ENCODE data around the gene DNAH1.

The DNAH1 gene

DNA sequence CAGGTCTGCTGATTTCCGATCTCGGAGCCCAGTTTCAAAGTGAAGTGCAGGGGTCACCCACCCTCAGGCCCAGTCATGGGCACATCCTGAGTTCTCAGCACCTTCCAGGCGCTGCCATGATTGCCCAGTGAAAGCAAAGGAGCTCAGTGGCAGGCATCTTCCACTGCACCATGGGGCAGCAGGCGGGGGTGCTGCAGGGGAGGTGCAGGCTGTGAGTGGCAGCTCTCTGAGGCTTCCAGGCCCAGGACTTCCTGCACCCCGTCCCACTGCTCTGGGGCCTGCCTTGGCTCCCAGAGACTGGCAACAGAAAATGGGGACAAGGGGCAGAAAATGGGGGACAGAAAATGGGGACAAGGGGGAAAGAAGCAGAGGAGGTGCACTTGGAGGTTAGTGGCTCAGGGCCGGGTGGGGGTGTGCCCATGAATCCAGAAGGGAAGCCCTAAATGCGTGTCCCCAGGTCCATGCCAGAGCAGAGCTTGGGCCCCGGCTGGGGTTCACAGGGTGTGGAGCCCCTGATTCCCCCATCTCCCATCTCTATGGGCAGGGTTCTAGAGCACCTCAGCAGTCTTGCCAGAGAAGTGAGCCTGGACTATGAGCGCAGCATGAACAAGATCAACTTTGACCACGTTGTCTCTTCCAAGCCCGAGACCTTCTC lies 28.0 kb downstream of the DNAH1 start:
- Histone ChIP-seq H3K9ac (ENCODE audit: low read length) (no peak overlapping the region), H3K4me1 (ENCODE audit: control insufficient read depth, insufficient read depth, low read length) (no peaks in the 10 kb centered on the region), H3K9me3 (ENCODE audit: control insufficient read depth, insufficient read depth, low read depth, low read length) (no peaks in the 10 kb centered on the region)

DNA sequence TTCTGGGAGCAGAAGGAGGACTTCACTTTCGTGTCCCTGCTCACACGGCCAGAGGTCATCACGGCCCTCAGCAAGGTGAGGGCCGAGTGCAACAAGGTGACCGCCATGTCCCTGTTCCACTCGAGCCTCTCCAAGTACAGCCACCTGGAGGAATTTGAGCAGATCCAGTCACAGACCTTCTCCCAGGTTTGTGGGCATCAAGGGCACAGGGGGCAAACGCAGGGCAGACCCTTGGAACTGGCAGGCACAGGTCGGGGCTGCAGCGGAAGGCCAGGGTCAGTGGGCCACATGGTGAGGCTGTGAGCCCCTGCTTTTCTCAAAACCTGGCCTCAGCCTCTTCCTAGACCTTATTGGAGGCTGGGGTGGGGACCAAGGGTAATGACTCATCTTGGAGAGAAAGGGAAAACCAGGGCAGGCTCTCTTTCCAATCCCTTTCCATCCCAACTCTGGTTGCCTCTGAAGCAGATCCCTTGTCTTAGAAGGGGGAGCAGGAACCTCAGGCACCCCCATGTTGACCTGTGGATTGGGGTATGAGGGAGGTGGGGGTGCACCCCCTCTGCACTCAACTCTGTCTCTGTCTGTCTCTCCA lies 29.5 kb downstream of the DNAH1 start:
- H3K27ac ChIP-seq (ENCODE audit: low read depth, low read length) = no peak overlapping the region
- no peaks in the 10 kb centered on the region for H3K36me3 ChIP-seq (ENCODE audit: control insufficient read depth, insufficient read depth, low read length)
- H3K4me3 ChIP-seq (ENCODE audit: low read depth, low read length) = no peak overlapping the region
- H3K9ac ChIP-seq (ENCODE audit: low read length) = no peak overlapping the region
- H3K27me3 ChIP-seq (ENCODE audit: control insufficient read depth, insufficient read depth, low read length) = no peaks in the 10 kb centered on the region
- no peaks in the 10 kb centered on the region for H3K4me1 ChIP-seq (ENCODE audit: control insufficient read depth, insufficient read depth, low read length)
- H3K9me3 ChIP-seq (ENCODE audit: control insufficient read depth, insufficient read depth, low read depth, low read length) = no peaks in the 10 kb centered on the region

More for the DNA sequence above, 28.0 kb downstream of the DNAH1 start:
- H3K36me3 ChIP-seq (ENCODE audit: control insufficient read depth, insufficient read depth, low read length) = no peaks in the 10 kb centered on the region
- no peaks in the 10 kb centered on the region for H3K27me3 ChIP-seq (ENCODE audit: control insufficient read depth, insufficient read depth, low read length)
- H3K27ac ChIP-seq (ENCODE audit: low read depth, low read length) = no peak overlapping the region
- H3K4me3 ChIP-seq (ENCODE audit: low read depth, low read length) = no peak overlapping the region

DNA sequence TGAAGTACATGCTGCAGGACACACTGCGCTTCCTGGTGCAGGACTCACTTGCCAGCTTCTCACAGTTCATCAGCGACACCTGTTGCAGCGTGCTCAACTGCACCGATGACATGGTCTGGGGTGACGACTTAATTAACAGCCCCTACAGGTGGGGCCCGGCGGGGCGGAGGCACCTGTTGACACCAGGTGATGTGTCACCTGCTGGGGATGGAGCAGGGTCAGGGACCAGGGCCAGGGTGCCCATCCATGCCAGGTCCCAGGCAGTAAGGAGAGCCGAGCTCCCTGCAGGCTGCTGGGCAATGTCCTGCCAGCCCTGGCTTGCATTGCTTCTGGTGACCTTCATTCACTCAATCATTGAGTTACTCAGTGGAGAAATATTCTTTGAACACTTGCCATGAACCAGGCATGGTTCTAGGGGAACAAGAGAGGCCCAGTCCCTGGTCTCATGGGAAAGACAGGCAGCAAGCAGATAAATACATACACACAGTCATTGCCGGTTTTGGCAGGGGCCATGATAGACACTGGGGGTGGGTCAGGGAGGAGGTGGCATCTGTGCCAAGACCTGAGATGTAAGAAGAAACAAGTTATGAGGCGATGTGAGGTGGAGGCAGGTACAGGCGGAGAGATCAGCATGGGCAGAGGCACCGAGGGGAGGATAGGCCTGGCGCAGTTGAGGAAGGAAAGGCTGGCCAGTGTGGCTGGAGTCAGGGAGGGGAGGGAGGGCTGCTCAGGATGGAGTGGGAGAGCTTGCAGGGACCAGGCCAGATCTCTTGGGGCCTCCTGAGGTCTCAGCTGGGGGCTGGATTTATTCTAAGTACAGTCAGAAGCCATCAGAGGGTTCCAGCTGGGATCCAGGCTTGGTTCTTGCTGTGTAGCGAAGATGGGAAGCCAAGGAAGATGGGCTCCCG lies 30.8 kb downstream of the DNAH1 start:
- Histone ChIP-seq H3K27ac (ENCODE audit: low read depth, low read length) (no peak overlapping the region), H3K9ac (ENCODE audit: low read length) (no peak overlapping the region), H3K36me3 (ENCODE audit: control insufficient read depth, insufficient read depth, low read length) (no peaks in the 10 kb centered on the region), H3K4me3 (ENCODE audit: low read depth, low read length) (no peak overlapping the region), H3K9me3 (ENCODE audit: control insufficient read depth, insufficient read depth, low read depth, low read length) (no peaks in the 10 kb centered on the region), H3K4me1 (ENCODE audit: control insufficient read depth, insufficient read depth, low read length) (no peaks in the 10 kb centered on the region), H3K27me3 (ENCODE audit: control insufficient read depth, insufficient read depth, low read length) (no peaks in the 10 kb centered on the region)

DNA sequence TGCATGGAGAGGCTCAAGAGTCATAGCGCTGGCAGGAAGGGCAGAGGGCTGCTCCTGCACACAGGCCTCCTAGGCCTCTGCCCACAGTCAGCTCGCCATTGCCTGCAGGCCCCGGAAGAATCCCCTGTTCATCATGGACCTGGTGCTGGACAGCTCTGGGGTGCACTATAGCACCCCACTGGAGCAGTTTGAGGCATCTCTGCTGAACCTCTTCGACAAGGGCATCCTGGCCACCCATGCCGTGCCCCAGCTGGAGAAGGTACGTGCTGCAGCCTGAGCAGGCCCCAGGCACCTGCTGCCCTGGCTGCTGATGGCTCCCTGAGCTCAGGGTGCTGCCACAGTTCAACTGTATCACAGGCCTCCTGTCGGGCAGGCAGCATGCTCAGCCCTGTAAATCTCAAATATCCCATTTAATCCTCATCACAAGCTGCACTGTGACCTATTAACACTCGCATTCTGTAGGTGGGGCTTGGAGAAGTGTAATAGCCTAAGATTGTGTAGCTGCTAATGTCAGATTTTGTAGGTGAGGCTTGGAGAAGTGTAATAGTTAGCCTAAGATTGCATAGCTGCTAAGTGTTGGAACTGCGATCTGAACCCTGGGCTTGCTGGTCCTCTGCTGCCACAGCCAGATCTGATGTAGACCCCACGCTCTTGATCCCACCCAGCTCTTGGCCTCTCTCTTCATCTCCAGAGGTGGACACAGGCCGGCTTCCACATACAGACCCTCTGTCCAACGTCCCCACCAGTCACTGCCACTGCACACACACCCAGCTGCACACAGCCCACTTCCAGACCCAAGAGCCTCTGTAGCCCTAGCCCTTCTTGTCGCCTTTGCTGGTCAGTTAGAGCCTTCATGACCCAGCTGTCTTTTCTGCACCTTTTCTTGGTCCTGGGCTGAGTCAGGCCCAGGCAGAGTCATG lies 31.9 kb downstream of the DNAH1 start:
- H3K4me1 ChIP-seq (ENCODE audit: control insufficient read depth, insufficient read depth, low read length) = peaks cover 3% of the 10 kb centered on the region; the same call in 1 of the 2 replicates
- H3K27ac ChIP-seq (ENCODE audit: low read depth, low read length) = no peak overlapping the region
- no peaks in the 10 kb centered on the region for H3K9me3 ChIP-seq (ENCODE audit: control insufficient read depth, insufficient read depth, low read depth, low read length)
- H3K36me3 ChIP-seq (ENCODE audit: control insufficient read depth, insufficient read depth, low read length) = no peaks in the 10 kb centered on the region
- H3K4me3 ChIP-seq (ENCODE audit: low read depth, low read length) = no peak overlapping the region
- H3K27me3 ChIP-seq (ENCODE audit: control insufficient read depth, insufficient read depth, low read length) = no peaks in the 10 kb centered on the region
- no peak overlapping the region for H3K9ac ChIP-seq (ENCODE audit: low read length)

DNA sequence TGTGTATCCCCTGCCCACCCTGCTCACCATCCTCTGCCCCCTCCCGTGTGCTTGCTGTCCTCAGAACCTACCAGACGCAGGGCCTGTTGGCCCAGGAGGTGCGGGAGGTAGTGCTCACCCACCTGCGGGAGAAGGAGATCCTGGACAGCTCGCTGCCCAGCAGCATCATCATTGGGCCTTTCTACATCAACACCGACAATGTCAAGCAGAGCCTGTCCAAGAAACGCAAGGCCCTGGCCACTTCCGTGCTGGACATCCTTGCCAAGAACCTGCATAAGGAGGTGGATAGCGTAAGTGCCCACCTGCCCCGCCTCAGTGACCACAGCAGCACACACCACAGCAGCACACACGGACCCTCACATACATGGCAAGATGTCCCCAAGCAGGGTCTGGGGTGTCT lies 33.0 kb downstream of the DNAH1 start:
- Histone ChIP-seq H3K9me3 (ENCODE audit: control insufficient read depth, insufficient read depth, low read depth, low read length) (no peaks in the 10 kb centered on the region), H3K27ac (ENCODE audit: low read depth, low read length) (no peak overlapping the region), H3K4me3 (ENCODE audit: low read depth, low read length) (no peak overlapping the region), H3K9ac (ENCODE audit: low read length) (no peak overlapping the region), H3K27me3 (ENCODE audit: control insufficient read depth, insufficient read depth, low read length) (no peaks in the 10 kb centered on the region), H3K36me3 (ENCODE audit: control insufficient read depth, insufficient read depth, low read length) (no peaks in the 10 kb centered on the region), H3K4me1 (ENCODE audit: control insufficient read depth, insufficient read depth, low read length) (peaks cover 3% of the 10 kb centered on the region; the same call in 1 of the 2 replicates)

DNA sequence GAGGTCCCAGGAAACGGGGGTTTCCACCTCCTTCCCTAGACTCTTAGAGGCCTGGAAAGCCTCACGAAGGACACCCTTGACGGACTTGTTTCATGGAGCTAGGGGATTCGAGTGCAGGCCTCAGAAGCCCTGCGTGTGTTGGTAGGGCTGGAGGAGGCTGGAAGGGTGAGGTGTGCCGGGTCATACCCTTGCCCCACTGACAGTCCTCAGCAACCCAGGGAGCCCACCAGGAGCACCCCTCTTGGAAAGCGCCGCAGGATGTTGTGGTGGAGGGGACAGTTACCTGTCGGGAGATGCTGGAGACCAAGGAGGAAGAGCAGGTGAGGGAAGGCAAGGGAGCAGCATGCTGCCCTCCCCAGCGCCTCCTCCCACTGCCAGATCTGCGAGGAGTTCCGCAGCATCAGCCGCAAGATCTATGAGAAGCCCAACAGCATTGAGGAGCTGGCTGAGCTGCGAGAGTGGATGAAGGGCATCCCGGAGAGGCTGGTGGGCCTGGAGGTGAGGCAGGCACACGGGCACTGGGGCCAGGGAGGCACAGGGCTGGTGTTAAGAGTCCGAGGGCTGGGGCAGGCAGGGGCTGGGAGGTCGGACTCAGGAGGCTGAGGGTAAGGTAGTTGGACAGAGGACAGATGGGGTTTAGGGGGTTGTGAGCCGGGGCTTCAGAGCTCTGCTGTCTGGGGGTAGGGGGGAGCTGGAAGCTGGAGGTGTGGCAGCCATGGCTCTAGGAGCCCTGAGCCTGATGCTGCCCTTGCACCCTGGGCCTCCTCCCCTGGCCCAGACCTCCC lies 33.7 kb downstream of the DNAH1 start:
- H3K9me3 ChIP-seq (ENCODE audit: control insufficient read depth, insufficient read depth, low read depth, low read length) = no peaks in the 10 kb centered on the region
- H3K9ac ChIP-seq (ENCODE audit: low read length) = no peak overlapping the region
- H3K27ac ChIP-seq (ENCODE audit: low read depth, low read length) = no peak overlapping the region
- H3K4me3 ChIP-seq (ENCODE audit: low read depth, low read length) = no peak overlapping the region
- H3K4me1 ChIP-seq (ENCODE audit: control insufficient read depth, insufficient read depth, low read length) = peaks cover 3% of the 10 kb centered on the region; the same call in 1 of the 2 replicates
- H3K36me3 ChIP-seq (ENCODE audit: control insufficient read depth, insufficient read depth, low read length) = no peaks in the 10 kb centered on the region
- H3K27me3 ChIP-seq (ENCODE audit: control insufficient read depth, insufficient read depth, low read length) = no peaks in the 10 kb centered on the region

DNA sequence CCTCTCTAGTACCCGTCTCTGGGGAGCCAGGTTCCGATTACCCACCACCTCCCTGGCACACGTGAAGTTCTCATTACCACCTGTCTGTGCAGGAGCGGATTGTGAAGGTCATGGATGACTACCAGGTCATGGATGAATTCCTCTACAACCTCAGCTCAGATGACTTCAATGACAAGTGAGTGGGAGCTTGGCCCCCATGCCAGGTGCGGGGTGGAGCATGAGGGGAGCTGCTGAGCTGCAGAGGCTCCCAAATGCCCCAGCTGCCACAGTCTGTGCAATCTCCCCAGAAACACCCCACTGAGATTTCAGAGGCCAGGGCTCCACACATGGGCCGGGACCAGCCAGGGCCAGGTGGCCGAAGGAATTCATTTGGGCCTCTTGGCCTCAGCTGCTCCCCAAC lies 34.3 kb downstream of the DNAH1 start:
- Histone ChIP-seq H3K9me3 (ENCODE audit: control insufficient read depth, insufficient read depth, low read depth, low read length) (no peaks in the 10 kb centered on the region), H3K27ac (ENCODE audit: low read depth, low read length) (no peak overlapping the region), H3K4me1 (ENCODE audit: control insufficient read depth, insufficient read depth, low read length) (peaks cover 3% of the 10 kb centered on the region; the same call in 1 of the 2 replicates), H3K36me3 (ENCODE audit: control insufficient read depth, insufficient read depth, low read length) (no peaks in the 10 kb centered on the region), H3K9ac (ENCODE audit: low read length) (no peak overlapping the region), H3K4me3 (ENCODE audit: low read depth, low read length) (no peak overlapping the region), H3K27me3 (ENCODE audit: control insufficient read depth, insufficient read depth, low read length) (no peaks in the 10 kb centered on the region)

DNA sequence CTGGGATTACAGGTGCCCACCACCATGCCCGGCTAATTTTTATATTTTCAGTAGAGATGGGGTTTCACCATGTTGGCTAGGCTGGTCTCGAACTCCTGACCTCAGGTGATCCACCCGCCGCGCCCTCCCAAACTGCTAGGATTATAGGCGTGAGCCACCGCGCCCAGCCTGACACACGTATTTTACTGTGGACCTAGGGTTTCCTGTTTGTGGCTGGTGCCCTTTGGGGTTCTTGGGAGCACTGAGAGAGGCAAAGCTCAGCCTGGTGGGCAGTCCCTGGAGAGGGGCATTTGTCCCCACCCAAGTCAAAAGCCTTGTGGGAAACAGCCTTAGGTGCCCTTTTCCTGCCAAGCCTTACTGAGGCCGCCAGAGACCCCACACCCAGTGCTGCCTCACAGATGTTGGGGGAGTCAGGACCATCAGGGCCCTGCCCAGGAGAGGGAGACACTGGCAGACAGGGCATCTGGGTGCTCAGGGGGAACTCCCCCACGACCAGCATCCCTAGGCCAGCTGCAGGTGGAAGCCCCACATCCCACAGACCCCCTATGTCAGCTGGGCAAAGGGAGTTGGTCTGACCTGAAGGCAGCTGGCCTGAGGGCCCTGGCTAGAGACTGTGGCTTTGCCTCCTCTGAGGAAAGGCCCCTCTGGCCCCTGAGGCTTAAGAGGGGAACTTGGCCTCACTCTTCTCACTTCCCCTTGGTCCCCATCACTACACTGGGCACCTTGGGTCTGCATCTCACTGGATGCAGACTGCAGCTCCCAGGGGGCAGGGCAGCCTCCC lies 35.1 kb downstream of the DNAH1 start:
- Histone ChIP-seq H3K4me1 (ENCODE audit: control insufficient read depth, insufficient read depth, low read length) (peaks cover 3% of the 10 kb centered on the region; the same call in 1 of the 2 replicates), H3K4me3 (ENCODE audit: low read depth, low read length) (no peak overlapping the region), H3K36me3 (ENCODE audit: control insufficient read depth, insufficient read depth, low read length) (no peaks in the 10 kb centered on the region), H3K9ac (ENCODE audit: low read length) (no peak overlapping the region), H3K27ac (ENCODE audit: low read depth, low read length) (no peak overlapping the region), H3K27me3 (ENCODE audit: control insufficient read depth, insufficient read depth, low read length) (no peaks in the 10 kb centered on the region), H3K9me3 (ENCODE audit: control insufficient read depth, insufficient read depth, low read depth, low read length) (no peaks in the 10 kb centered on the region)

DNA sequence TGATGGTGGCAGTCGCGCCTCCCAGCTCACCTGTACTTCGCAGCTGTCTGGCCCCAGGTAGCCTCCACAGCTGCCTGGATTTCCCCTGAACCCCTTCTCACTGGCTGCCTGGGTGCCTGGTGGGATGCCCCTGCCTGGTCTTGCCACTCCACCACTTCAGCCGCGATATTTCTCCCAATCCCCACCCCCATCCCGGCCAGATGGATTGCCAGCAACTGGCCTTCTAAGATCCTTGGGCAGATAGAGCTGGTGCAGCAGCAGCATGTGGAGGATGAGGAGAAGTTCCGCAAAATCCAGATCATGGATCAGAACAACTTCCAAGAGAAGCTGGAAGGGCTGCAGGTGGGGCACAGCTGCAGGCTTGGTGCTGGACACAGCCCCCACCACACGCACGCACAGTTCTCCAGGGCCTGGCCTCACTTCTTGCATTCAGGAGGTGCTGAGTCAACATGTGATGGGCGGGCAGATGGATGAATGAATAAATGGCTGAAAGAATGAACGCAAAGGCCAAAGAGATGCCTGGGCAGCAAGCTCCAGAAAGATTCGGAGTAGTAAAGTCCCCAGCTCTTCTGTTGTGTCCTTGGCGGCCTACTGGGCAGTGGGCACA lies 35.7 kb downstream of the DNAH1 start:
- Histone ChIP-seq H3K27ac (ENCODE audit: low read depth, low read length) (no peak overlapping the region), H3K9me3 (ENCODE audit: control insufficient read depth, insufficient read depth, low read depth, low read length) (no peaks in the 10 kb centered on the region), H3K27me3 (ENCODE audit: control insufficient read depth, insufficient read depth, low read length) (no peaks in the 10 kb centered on the region), H3K9ac (ENCODE audit: low read length) (no peak overlapping the region), H3K36me3 (ENCODE audit: control insufficient read depth, insufficient read depth, low read length) (no peaks in the 10 kb centered on the region), H3K4me1 (ENCODE audit: control insufficient read depth, insufficient read depth, low read length) (peaks cover 3% of the 10 kb centered on the region; the same call in 1 of the 2 replicates), H3K4me3 (ENCODE audit: low read depth, low read length) (no peak overlapping the region)
